GM19043 (cell line): Measurements from ENCODE around the gene SLC25A21.

Experiments
- ATAC-seq: cut with Tn5 transposase; IDR thresholded peaks from one replicate; pipeline ENCODE4 v1.9.1; 2021; ENCODE audit warnings: low read depth; ENCODE audit not compliant: unreplicated experiment

SLC25A21 gene

DNA sequence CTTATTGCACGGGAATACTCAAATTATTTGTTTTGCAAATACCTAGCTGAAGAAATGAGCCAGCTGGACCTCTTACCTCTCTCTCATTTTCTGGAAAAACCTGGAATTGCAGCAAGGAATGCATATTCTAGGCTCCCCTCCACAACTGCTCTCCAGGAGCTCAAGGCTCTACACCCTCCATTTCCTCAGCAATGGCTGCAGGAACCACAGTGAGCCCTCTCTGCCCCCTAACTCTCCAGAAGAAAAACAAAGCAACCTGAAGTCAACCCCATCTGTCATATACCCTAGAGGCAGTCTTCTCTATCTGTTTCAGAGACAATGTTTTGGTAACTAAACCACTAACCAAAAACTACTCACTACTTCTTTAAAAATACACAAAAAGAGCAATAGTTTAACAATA is 221.6 kb downstream of the SLC25A21 start:
- no peak for ATAC-seq

GRCh38 chr14:36949371-36949770 is 223.0 kb downstream of the SLC25A21 start:
- ATAC-seq, result no peak

DNA sequence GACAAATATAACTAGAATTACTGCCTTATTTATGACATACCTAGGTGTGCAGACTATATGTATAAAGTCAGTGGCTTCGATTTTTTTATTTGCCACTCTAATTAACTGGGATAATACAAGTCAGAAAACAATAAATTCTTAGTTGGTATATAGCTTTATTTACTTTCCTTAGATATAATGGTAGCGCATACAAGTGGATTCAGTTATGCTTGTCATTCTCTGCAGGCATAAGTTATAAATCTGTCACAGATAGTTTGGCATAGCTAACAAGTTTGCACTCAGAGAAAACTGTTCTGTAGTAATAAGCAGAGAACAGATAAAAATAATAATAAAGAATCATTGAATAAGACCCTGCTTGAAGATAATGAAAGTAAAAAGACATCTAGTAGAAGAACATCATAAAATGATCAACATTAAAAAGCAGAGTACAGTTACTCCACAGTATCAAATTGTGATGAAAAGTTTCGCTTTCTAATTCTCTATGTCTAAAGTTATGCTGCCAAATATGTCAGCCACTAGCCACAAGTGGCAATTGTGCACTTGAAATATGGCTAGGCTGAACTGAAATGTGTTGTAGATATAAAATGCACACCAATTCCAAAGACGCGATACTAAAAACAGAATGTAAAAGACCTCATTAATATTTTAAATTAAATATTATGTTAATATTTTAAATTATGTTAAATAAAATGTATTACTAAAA is 224.1 kb downstream of the SLC25A21 start:
- no peak for ATAC-seq

GRCh38 chr14:36947362-36947761 is 225.0 kb downstream of the SLC25A21 start:
- ATAC-seq, result no peak

- ATAC-seq, result no peak
These were observed 225.5 kb downstream of the SLC25A21 start for GRCh38 chr14:36946872-36947271.

GRCh38 chr14:36944307-36945010 is 227.9 kb downstream of the SLC25A21 start:
- ATAC-seq, result no peak

DNA sequence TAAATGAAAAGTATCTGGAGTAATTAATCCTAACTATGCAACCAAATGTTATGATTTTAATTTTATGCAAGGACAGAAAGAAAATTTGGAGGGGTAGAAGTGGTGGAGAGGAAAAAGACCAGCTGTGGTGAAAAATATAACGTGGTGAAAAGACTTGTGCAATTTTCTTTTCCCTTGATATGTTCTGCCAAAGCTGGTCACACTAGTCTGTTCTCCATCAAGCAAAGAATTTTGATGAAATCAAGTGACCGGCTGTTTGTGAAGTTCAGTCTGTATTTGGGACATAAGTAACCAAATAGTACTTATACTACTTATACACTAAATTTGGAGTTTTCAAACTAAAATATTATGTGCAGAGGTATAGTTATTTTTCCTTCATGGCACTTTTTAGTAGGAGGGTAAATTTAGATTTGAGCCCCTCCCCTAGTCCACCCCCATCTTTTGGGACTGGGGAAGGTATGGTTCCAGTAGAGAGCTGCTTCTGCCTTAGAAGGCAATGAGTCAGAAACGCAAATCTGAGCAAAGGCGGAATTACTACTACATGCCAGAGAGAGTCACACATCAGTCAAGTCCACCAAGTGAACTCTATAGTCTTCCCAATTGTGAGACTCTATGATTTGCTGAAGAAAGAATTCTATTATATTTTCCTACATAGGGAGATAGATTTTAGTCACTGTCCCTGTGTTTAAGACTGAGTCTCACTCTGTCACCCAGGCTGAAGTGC is 229.7 kb downstream of the SLC25A21 start:
- no peak for ATAC-seq

GRCh38 chr14:36941783-36942521 is 230.5 kb downstream of the SLC25A21 start:
- peak; percentile 82 for ATAC-seq

- no peak for ATAC-seq
These were observed 231.9 kb downstream of the SLC25A21 start for GRCh38 chr14:36940476-36940875.

- ATAC-seq, result no peak
These were observed 233.1 kb downstream of the SLC25A21 start for GRCh38 chr14:36939265-36939664.

GRCh38 chr14:36938678-36939077 is 233.7 kb downstream of the SLC25A21 start:
- no peak for ATAC-seq

- ATAC-seq, result no peak
These were observed 236.3 kb downstream of the SLC25A21 start for GRCh38 chr14:36935976-36936678.

DNA sequence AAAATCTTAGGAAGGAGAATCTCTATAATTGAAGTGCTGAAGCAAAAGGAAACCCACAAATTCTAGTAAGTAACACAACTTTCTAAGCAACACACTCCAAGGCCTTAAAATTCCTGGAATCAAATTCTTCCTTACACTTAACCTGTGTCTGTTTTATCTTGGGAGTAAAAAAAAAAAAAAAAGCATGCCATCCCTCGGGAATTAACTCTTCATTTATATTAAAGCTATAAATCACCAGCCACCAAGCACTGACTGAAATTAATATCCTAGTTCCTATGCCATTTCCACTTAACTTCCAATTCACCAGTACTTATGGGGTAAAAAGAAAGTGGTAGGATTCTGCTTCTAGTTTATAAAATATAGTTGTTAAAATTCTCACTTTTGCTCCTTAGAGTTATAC is 238.1 kb downstream of the SLC25A21 start:
- ATAC-seq, result no peak

DNA sequence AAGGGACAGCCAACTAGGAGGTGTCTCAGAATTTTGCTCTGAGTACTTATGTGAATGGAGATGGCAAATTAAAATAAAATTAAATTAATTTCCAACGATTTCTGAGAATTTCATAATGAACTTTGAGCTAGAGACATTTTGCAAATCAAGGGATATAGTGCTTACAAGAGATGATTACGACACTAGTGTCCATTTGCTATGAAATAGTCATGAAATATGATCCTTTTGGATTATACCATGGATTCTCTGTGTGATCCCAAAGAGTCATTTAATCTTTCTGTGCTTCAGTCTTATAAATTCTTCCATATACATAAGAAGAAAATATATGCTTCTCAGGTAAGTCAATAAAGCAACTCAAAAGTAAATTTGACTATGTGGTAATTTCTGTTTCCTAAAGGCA is 240.6 kb downstream of the SLC25A21 start:
- no peak for ATAC-seq

DNA sequence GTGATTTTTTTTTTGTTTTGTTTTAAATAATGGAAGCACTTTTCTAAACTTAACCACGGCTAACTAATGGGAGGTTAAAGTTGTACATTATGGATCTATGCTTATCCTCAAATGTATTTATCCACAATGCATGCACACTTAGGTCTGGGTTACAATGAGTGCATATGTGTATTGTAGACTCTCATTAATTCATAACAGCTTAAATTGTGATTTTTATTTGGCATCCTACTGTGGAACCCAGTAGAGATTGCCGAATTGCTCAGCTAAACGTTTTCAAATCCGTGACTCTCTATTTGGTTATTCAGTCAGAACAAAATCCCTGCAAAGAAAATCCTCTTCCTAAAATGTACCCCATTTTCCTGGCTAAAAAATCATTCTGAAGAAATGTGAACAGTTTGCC is 244.0 kb downstream of the SLC25A21 start:
- ATAC-seq, result no peak

DNA sequence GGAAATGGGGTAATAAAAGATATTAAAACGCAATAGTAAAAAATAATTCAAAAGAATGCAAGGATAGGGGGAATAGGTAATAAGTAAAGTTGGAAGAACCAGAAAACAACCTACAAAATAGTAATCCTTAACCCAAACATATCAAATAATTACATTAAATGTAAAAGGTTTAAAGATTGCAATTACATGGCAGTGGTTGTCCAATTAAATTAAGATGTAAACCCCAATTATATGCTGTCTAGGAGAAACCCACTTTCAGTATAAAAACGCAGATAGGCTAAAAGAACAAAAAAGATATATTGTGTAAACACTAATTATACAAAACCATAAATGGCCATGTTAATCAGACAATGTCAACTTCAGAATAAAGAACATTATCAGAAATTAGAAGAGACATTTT is 247.3 kb downstream of the SLC25A21 start:
- ATAC-seq, result no peak

GRCh38 chr14:36916668-36917067 is 255.7 kb downstream of the SLC25A21 start:
- no peak for ATAC-seq

DNA sequence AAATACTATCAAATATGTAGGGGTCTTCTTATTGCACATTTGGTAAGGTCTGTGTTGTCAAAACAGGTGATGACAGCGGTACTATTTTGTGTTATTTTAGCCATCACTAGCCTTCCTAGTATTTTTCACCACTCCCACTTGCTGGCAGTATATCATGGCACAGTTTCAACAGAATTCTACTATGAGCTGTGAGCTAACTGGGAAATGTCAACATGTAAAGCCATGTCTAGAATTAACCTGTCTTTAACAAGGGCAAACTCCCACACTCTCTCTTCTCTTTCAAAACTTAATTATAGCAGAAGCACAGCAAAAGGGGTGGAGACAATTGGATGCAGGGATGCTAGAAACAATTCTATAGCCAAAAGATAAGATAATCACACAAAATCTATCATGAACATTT is 257.3 kb downstream of the SLC25A21 start:
- ATAC-seq, result no peak

DNA sequence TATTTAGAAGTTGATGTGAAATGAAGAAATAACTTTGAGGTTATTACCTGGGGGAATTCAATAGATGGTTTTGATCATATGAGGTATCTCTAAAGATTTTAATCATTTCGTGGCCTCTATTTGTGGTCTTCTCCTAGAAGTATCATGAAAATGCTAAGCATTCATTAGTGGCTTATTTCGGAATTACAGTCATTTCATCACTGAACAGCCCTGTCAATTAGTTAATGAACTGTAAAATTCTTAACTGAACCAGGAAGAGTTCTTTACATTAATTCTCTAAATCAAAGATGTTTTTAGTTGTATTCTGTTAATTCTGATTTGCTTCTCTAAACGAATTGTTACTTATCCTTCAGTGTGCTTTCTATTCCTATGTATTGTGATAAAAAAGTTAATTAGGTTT is 261.8 kb downstream of the SLC25A21 start:
- no peak for ATAC-seq

- no peak for ATAC-seq
These were observed 267.0 kb downstream of the SLC25A21 start for GRCh38 chr14:36905272-36905888.
